ENCODE data around the gene APOBEC3F.

Gene APOBEC3F

GRCh38 chr22:39021552-39022250 lies 19.0 kb upstream of the APOBEC3F start:
- no peak for DNase-seq (ENCODE audit: low read depth)
- in situ Hi-C loops (cut with HindIII; ENCODE audit: low sequenced_read_pairs) = no loop called here
- no peak overlapping the region for H3K4me3 ChIP-seq (ENCODE audit: low read depth, low read length)
- no peak for TF ChIP-seq CTCF (IDR thresholded peaks at IDR 0.05; ENCODE audit: low read depth, low read length, missing control alignments)

- in situ Hi-C loops (cut with HindIII; ENCODE audit: low sequenced_read_pairs) = no loop called here
- TF ChIP-seq CTCF (IDR thresholded peaks at IDR 0.05; ENCODE audit: low read depth, low read length, missing control alignments) = no peak
- DNase-seq (ENCODE audit: low read depth) = no peak
- H3K4me3 ChIP-seq (ENCODE audit: low read depth, low read length) = no peak overlapping the region
Measured at GRCh38 chr22:39024519-39025308, 15.9 kb upstream of the APOBEC3F start.

- no peak for DNase-seq (ENCODE audit: low read depth)
- in situ Hi-C loops (cut with HindIII; ENCODE audit: low sequenced_read_pairs) = no loop called here
- TF ChIP-seq CTCF (IDR thresholded peaks at IDR 0.05; ENCODE audit: low read depth, low read length, missing control alignments) = no peak
- H3K4me3 ChIP-seq (ENCODE audit: low read depth, low read length) = no peak overlapping the region
Measured at GRCh38 chr22:39026509-39027150, 14.0 kb upstream of the APOBEC3F start.

GRCh38 chr22:39027717-39028116 lies 12.9 kb upstream of the APOBEC3F start:
- DNase-seq (ENCODE audit: low read depth) = no peak
- no peak overlapping the region for H3K4me3 ChIP-seq (ENCODE audit: low read depth, low read length)
- TF ChIP-seq CTCF (IDR thresholded peaks at IDR 0.05; ENCODE audit: low read depth, low read length, missing control alignments) = no peak
- in situ Hi-C loops (cut with HindIII; ENCODE audit: low sequenced_read_pairs) = no loop called here

GRCh38 chr22:39028281-39028680 lies 12.4 kb upstream of the APOBEC3F start:
- in situ Hi-C loops (cut with HindIII; ENCODE audit: low sequenced_read_pairs) = no loop called here
- no peak for TF ChIP-seq CTCF (IDR thresholded peaks at IDR 0.05; ENCODE audit: low read depth, low read length, missing control alignments)
- no peak overlapping the region for H3K4me3 ChIP-seq (ENCODE audit: low read depth, low read length)
- no peak for DNase-seq (ENCODE audit: low read depth)

- in situ Hi-C loops (cut with HindIII; ENCODE audit: low sequenced_read_pairs) = no loop called here
- no peak for DNase-seq (ENCODE audit: low read depth)
- TF ChIP-seq CTCF (IDR thresholded peaks at IDR 0.05; ENCODE audit: low read depth, low read length, missing control alignments) = no peak
- no peak overlapping the region for H3K4me3 ChIP-seq (ENCODE audit: low read depth, low read length)
Measured at GRCh38 chr22:39029227-39029626, 11.4 kb upstream of the APOBEC3F start.
